Effector CD8-positive, alpha-beta T cell (primary cell): ENCODE measurements around the gene TTC9C.
A peak's percentile ranks its signal among the peaks of the same experiment; 100 is the strongest.
"Not testable (repeated sequence)": the region's sequence is repeated elsewhere in the genome, so short reads cannot be mapped to it uniquely, and the experiment has no call there.

ENCODE experiments used
- DNase-seq: peaks from one replicate; lab custom pipeline; 2025; lab: John Stamatoyannopoulos, UW

TTC9C gene

DNA sequence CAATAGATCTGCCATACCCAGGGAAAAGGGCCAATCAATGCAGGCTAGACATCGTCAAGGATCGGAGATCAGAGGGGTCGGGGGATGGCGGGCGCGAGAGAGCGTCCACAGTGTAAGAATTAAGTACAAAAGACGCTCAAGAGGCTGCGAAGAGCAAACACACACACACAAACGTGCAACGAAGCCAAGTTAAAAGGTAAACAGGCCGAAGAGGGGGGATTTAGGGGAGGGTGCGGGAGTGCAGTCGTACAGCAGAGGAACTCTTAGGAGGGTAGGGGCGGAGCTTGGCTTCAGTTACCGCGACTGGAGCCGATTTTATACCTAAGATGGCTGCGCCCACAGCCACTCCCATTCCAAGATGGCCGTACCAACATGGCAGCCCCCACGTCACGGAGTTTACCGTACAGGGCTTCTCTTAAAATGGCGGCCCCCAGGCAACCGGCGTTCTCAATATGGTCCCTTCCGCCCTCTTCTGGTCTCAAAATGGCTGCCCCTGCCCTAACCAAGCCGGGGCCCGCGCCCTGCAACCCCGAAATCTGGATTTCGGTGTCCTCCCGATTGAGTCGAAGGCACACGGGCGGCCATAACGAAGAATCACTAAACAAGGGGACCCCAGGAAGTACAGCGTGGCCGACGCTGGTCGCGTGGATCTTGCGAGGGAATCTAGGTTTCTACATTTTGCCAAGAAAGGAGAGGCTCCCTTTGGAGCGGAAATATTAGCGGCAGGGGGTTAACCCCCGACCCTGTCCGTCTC, 18.9 kb upstream of the TTC9C start:
- peak; percentile 93 for DNase-seq

DNA sequence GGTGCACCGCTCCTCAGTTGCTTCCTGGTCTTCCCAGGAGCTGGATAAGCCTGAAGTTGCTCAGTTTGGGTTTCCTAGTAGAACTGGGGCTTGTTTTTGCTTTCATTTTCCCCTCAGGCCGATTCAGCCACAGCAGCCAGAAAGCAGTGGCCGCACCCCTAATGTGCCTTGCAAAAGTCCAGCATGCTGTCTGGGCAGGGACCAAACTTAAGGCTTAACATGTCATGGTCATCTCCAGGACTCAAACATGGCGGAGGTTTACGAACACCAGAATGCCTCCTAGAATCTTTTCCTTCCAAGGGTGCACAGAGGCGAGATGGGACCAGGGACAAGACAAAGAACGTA, 18.3 kb upstream of the TTC9C start:
- no peak for DNase-seq

DNA sequence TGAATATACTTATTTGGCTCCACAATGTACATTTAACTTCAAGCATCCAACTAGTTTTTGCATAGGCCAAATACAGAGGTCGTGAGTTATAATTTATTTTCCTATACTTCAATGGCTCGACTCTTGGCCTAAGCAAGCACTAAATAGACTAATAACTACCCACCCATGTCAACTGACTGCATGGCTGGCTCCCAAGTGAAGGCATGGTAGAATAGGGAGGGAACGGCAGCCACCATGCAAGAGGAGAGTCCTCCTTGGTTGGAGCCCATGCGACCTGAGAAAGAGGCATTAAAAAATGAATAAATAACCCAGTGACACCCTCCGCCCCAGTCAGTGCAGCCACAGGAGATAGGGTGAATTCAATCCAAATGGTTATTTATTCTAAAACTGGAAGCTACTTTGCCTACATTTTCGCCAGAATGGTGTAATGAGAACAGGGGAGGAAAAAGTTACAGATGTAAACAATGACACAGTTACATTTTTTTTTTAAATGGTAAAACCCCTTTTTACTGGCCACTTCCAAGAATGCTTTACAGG, 15.9 kb upstream of the TTC9C start:
- DNase-seq: no peak

DNA sequence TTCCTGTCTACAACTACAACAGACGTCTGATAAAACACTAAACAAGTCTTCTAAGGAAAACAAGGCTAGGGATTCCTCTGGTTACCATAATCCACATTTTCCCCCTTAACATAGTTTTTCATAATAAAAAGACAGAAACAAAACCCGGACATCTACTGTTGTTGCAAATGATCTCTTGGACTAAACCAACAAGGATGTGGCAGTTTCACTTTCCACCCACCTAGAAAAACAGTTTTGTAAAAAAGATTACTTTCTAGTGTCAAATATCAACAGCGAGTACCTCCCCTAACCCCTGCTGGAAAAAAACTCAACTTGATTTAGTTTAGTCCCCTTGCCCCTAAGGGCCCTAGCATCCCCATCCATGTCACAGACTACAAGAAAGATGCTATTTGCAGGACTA, 15.4 kb upstream of the TTC9C start:
- DNase-seq: no peak

DNA sequence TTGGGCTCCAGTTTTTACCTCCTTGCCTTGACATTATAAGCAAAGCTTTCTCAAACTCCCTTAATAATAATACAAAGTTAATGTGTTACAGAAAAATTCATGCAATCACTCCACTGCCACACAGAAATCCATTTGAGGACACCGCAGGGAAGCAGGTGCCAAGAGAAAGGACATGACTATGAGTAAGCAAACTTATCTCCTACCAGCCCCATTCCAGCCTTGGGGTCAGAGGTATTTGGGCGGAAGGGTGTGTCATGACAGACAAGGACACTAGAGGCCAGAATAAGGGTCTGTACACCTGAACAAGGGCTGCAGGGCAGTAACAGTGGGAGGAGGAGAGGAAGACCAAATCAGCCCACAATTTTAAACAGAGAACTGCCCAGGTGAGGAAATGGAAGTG, 14.9 kb upstream of the TTC9C start:
- no peak for DNase-seq

DNA sequence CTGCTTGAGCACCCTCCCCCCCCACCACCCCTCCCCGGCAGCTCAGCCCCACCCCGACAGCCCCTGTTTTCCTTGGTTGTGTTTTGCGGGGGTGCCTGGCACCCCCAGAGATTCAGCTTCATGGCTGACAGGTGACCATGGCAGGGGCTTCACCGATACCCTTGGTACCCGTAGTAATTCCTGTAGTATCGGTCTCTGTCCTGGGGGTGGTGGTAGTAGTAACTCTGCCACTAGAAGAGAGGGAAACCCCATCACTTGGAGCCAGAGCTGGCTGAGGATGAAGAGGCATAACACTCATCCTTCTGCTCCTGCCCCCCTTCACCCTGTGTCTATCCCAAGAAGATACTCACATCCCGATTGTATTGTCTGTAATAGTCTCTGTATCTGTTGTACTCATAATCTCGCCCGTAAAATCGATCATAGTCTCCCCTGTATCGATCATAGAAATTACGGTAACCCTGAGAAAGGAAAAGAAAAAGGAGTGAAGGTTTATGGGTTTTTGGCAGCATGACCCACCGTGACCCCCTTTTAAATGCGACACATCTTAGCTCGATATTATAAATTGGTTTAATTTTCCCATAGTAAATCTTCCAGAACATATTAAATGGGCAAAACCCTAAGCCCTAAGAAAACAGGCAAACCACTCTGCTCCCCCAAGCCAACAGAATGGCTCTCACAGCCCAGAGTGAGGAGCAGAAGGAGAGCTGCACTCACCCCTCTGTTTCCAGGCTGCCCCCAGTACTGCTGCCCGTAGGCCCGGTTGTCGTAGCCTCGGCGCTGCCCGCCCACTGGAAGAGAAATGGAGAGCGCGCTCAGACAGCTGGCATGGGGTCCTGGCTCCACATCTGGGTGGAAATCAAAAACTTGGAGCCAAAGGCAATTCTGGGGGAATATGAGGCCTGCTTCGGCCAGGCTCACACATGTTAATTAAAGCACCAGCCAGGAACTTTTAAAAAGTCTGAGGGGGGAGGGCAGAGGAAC, 12.8 kb upstream of the TTC9C start:
- DNase-seq: no peak

DNA sequence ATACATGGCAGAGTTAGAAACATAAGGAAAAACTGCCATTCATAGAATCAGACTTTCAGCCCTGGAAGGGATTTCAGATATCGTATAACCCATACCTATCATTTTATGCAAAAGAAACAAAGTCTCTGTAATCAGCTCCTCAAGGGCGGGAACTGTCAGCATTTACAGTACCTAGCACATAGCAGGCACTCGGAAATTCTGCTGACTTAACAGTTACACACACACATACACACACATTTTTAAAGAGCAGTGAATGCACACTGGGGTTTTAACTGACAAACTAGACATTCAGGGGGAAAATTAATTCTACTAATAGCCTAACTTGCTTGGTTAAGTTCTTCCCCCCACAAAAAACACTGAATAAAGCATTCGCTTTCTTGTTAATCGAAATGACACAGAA, 12.1 kb upstream of the TTC9C start:
- DNase-seq: no peak

DNA sequence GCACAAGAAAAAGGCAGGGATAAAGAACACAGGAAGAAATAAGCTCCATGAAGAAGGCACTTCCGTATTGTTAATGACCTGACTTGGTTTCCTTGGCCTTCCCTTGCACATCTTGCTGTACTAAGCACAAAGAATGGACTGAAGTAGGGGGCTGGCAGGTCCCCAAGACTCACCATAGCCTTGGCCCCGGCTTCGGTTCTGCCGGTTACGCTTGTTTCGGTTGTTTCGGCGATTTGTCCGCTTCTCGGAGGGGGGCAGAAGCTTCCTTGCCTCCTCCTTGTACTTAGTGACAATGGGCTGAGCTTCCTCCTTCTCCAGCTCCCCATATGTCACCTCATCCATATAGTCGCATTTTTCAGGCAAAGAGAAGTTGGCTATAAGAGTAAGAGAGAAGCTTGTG, 11.5 kb upstream of the TTC9C start:
- DNase-seq: no peak

DNA sequence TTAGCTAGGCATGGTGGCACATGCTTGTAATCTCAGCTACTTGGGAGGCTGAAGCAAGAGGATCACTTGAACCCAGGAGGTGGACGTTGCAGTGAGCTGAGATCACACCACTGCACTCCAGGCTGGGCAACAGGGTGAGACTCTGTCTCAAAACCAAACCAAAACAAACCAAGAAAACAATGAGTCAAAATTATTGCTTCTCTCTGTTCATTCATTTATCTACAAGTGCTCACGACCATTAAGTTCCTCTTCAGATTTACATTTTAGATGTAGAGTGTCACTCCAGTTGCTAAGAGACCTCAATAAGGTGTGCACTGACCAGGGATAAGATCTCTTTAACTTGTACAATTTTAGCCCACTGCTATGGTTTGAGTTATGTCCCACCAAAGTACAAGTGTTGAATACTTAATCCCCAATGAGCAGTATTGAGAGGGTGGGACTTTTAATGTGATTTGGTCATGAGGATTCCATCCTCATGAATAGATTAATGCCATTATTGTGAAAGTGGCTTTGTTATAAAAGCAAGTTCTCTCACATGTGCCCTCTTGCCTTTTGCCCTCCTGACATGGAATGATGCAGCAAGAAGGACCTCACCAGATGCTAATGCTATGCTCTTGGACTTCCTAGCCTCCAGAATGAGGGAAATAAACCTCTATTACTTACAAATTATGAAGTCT, 8.8 kb upstream of the TTC9C start:
- DNase-seq: no peak

DNA sequence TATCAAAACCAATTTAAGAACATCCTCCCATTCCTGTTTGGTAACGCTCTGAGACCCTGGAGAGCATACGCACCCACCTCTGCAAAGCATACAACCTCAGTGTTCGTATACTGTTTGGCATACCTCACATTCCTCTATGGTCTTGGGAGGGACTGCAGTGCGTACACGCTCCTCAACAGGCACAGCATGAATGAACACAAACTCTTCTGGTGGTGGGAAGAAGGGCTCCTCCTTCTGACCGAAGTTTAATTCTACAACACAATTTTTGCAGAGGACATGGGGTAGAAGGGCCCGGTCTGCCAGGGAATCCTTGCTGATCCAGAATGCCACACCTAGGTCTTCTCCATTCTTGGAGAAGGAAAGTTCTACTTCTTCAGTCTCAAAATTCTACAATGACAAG, 6.3 kb upstream of the TTC9C start:
- no peak for DNase-seq

DNA sequence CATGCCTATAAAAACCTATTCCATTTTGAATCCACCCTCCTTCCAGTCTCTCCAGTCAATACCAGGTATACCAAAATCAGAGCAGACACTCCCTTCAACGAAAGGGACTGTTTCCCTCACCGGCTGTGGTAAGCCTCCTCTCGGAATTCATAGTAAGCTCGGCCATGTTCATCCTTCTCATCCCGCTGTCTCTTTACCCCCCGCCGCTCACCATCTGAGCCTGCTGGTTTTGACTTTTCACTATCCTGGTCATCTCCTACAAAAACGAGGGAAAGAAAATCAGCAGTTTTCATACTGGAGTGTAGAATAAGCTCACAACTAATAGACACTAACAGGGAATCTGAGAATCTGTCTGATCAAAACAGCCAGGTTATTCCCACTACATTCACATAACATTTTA, 4.1 kb upstream of the TTC9C start:
- DNase-seq: no peak

DNA sequence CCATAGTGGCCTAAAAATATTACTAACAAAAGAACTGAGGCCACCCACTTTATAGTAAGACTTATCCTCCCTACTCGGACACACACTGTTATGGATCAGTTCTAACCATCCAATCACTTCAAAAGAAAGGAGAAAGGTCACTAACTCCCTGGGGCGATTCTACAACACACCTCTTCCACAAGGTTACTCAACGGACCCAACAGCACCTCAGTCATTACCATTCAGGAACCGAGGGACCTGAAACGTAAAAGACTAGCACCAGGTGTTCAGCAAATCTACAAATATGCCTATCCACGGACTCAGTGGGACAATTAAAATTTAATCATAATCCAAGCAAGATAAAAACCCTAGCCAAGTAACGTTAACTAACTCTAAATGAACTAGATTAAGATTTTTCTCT, 2.6 kb upstream of the TTC9C start:
- no peak for DNase-seq

DNA sequence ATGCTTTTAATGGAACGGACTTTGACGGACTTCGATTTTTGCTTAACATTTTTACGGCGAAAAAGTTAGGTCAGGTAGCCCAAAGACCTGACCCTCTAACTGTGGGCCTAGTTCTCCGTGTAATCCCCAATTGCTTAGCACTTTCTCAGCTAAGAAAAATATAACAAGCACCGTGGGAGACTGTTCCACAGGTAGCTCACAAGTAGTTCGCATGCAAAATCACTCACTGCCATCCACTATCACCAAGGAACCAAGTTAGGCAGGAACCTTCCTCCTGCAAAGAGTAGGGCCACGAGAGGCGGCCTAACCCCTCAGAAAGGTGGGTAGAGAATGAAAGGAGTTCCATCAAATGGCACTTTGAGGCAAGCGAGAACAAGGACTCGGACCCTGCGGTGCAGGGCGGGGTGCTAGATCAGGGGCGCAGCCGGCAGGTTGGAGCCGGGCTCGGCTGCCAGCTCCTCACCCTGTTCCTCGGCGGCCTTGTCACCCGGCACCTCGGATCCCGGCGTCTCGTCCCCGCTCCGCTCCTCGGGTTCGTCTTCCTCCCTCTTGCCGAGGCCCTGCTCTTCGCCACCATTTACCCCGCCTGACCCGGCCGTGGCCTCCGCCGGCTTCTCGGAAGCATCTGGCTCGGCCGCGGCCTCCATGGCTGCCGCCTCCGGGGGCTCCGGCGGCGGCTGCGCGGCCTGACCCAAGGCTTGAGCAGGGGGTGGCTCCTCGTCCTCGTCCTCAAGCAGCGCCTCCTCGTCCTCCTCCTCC, 2.0 kb upstream of the TTC9C start:
- DNase-seq: no peak

DNA sequence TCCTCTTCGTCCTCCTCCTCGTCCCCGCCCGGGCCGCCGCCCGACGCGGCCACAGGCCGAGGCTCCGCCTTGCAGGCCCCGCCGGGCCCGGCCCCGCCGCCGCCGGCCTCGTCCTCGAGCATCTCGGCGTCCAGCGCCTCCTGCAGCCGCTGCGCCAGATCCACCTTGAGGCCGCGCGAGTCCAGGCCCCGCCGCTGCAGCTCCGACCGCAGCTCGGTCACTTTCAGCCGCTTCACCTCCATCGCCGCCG, 1.4 kb upstream of the TTC9C start:
- DNase-seq: no peak

DNA sequence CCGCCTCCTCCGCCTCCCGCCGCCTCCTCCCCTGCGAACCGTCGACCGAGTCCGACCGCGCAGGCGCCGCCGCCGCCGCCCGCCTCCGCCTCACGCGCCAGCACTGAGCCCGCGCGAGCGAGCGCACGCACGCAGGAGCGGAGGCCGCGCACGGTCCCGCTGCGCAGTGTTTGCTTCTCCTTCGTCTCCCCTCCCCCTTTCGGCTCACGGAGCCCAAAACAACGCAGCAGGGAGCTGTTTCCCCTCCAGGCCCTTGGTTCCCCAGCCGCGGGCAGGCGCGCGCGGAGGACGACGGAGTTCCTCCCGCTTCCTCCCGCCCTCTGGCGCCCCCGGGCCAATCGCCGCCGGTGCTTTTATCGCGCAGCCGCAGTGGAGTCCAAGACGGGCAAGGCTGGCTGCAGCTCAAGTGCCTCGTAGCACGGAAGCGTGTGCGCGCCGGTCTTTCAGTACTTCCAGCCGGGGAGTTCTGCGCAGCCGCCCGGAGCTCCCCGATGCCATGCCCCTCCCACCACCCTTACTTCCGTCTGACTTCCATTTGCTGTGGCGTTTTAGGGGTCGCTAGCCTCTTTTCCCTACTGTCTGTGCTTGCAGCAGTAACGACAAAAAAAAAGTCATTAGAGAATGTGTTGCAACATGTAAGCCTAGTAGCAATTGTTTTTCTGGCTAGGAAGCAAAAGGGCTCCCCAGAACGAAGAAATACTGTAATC, 968 bp upstream of the TTC9C start, which contains the start of gene HNRNPUL2:
Gene HNRNPUL2, minus strand, starts transcription at position 293 of the 707 bp plus-strand sequence. CDS start 301 bp downstream, outside the sequence.
- DNase-seq: peak; percentile 97

DNA sequence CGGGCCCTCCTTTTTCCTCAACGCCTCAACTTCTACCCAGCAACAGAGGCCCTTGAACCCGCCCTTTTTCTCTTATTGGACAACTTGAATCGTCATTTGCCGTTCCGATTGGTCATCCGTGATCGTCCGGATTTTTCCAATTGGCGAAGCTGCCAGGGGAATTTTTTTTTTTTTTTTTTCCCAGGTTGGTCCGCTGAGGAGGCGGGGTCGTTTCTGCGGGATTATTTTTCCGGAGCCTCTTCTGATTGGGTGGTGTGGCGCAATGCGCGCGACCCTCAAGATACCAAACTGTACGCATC, 465 bp upstream of the TTC9C start:
- peak; percentile 78 for DNase-seq

DNA sequence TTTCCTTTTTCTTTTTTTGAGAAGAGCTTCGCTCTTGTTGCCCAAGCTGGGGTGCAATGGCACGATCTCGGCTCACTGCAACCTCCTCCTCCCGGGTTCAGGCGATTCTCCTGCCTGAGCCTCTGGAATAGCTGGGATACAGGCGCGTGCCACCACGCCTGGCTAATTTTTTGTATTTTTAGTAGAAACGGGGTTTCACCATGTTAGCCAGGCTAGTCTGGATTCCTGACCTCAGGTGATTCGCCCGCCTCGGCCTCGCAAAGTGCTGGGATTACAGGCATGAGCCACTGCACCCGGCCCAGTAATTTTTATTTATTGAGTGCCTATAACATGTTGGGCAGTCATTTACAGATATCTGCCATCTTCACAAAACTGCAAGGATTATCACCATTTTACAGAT, 1.8 kb downstream of the TTC9C start:
- not testable (repeated sequence) for DNase-seq

DNA sequence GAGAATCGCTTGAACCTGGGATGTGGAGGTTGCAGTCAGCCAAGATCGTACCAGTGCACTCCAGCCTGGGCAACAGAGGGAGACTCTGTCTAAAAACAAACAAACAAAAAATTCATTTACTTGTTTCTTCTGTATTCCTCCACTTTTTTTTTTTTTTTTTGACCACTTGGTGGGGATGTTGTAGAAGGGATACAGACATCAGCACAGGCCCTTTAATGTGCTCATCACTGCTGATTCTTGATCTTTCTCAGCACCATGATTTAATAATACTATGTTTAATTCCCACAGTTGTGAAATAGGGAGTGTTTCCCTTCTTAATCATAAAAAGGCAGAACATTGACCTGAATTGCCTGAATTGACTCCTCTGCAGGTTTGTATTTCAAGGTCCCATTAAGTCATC, 4.5 kb downstream of the TTC9C start:
- DNase-seq: no peak

DNA sequence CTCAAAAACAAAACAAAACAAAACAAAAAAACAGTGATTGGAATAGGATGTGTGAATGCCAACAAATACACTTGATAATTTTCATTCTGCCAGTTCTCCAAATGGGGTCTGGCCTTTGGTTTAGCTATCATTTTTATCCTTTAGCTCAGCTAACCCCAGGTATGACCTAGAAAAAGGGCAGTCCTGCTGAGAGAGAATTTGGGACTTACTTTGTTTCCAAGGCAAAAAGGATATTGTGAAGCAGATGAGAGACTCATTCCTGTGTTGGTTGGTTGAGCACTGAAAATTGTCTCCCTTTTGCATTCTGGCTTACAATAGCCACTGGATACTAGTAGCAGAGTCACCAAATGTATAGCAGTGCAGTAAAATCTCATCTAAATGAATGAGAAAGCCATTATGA, 8.9 kb downstream of the TTC9C start:
- DNase-seq: no peak

DNA sequence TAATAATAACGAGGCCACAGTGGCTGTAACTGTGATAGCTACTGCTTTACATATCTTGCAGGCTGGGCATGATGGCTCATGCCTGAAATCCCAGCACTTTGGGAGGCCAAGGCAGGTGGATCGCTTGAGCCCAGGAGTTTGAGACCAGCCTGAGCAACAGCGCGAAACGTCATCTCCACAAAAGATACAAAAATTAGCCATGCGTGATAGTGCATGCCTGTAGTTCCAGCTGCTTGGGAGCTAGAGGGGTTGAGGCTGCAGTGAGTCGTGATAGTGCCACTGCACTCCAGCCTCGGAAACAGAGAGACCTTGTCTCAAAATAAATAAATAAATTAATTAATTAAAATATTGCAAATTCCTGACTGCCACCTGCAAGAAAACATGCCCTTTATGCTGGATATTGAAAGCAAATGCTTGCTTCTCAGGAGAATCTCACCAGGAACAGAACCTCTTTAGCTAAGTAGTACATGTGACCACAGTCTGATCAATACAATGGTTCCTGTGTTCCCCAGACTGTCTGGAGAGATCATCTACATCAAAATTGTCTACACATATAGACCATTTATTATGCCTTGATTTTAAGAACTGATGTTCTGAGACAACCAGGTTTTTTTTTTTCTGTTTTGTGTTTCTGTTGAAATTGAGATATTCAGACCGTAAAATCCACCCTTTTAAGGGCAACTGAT, 19.3 kb downstream of the TTC9C start:
- DNase-seq: no peak

DNA sequence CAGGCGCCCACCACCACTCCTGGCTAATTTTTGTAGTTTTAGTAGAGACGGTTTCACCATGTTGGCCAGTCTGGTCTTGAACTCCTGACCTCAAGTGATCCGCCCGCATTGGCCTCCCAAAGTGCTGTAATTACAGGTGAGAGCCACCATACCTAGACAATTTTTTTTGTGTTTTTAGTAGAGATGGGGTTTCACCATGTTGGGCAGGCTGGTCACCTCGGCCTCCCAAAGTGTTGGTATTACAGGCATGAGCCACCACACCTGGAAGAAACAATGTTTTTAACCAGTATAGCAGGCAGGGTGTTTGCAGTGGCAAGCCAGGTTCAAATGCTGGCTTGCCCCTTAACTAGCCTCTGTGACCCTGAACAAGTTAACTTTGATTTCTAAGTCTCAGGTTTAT, 21.6 kb downstream of the TTC9C start:
- DNase-seq: not testable (repeated sequence)
